HepG2 (cell line): ENCODE results near the gene NOX3. TPM values are rescaled to one million over a fixed set of nuclear protein-coding genes. Genes with fewer than 3 reads are reported as not detected.
A peak's percentile ranks its signal among the peaks of the same experiment; 100 is the strongest.

ENCODE experiments used
- ATF4 ChIP-seq, 2 experiments: fragments of 450-650 bp in 1 of 2; sonication (generic) in 1 of 2; formaldehyde crosslinking; IDR thresholded peaks; 2 replicates each; pipeline versions ENCODE4 v1.5.0 to v1.8.0; 2020 to 2022; ENCODE audit warnings: mild to moderate bottlenecking in 1 of 2, missing genetic modification reagents in 1 of 2
- KAT8 ChIP-seq: IDR thresholded peaks from 2 replicates; pipeline ENCODE4 v1.6.1; 2016; ENCODE audit warnings: missing genetic modification reagents, missing compliant biosample characterization
- KLF16 ChIP-seq, 2 experiments: sonication (generic) in 1 of 2; formaldehyde crosslinking in 1 of 2; IDR thresholded peaks; 2 replicates each; pipeline versions ENCODE4 v1.6.1 to v1.8.0; 2016 to 2023; ENCODE audit warnings: missing genetic modification reagents in 2 of 2, missing compliant biosample characterization in 1 of 2
- MBD4 ChIP-seq: IDR thresholded peaks from 2 replicates; pipeline ENCODE4 v1.6.1; 2012; ENCODE audit warnings: low read length, inconsistent platforms, borderline replicate concordance
- MYPOP ChIP-seq: sonication (generic); formaldehyde crosslinking; IDR thresholded peaks from 2 replicates; pipeline ENCODE4 v1.8.1; 2023; ENCODE audit warnings: mild to moderate bottlenecking, moderate library complexity, missing genetic modification reagents
- NR2F2 ChIP-seq: IDR thresholded peaks from 2 replicates; pipeline ENCODE4 v1.6.1; 2012; ENCODE audit warnings: low read depth, inconsistent platforms, borderline replicate concordance
- POGZ ChIP-seq: sonication (generic); formaldehyde crosslinking; IDR thresholded peaks from 2 replicates; pipeline ENCODE4 v1.4.0; 2020; ENCODE audit warnings: mild to moderate bottlenecking, missing genetic modification reagents
- REXO4 ChIP-seq: sonication (generic); formaldehyde crosslinking; IDR thresholded peaks from 2 replicates; pipeline ENCODE4 v1.8.0; 2022; ENCODE audit warnings: missing genetic modification reagents, mild to moderate bottlenecking, borderline replicate concordance
- SYNCRIP ChIP-seq: fragments of 200-400 bp; formaldehyde crosslinking; IDR thresholded peaks from 2 replicates; pipeline ENCODE4 v1.6.1; 2018; ENCODE audit warnings: mild to moderate bottlenecking, low read depth, low read length; ENCODE audit not compliant: insufficient read depth
- THAP11 ChIP-seq: IDR thresholded peaks from 2 replicates; pipeline ENCODE4 v1.6.1; 2016; ENCODE audit warnings: missing biosample characterization, missing genetic modification reagents
- ZBTB21 ChIP-seq: sonication (generic); formaldehyde crosslinking; IDR thresholded peaks from 2 replicates; pipeline ENCODE4 v1.4.0; 2020; ENCODE audit warnings: missing genetic modification reagents
- ZGPAT ChIP-seq: IDR thresholded peaks from 2 replicates; pipeline ENCODE4 v1.6.1; 2016; ENCODE audit warnings: mild to moderate bottlenecking
- ZNF503 ChIP-seq: sonication (generic); formaldehyde crosslinking; IDR thresholded peaks from 2 replicates; pipeline ENCODE4 v1.4.0; 2020; ENCODE audit warnings: missing genetic modification reagents
- polyA plus RNA-seq, 8 experiments: library from polyadenylated mRNA; depleted of rRNA in 3 of 8; stranded (reverse) in 7 of 8; unstranded in 1 of 8; fragments of >200 nt; fragmentation: Illumina TruSeq in 4 of 8; extraction: Trizol in 4 of 8; gene quantifications; 2 replicates each; pipeline versions ENCODE4 v1.2.1 to v1.2.3, GENCODE V29; 2011 to 2016; ENCODE audit warnings: low read depth in 4 of 8, missing spikeins in 1 of 8, mixed read lengths in 1 of 8; ENCODE audit not compliant: insufficient read depth in 1 of 8
- total RNA-seq, 5 experiments: library from RNA; depleted of rRNA; stranded (reverse); fragments of >200 nt; fragmentation: Illumina TruSeq; extraction: Trizol; gene quantifications; 2 replicates each; pipeline ENCODE4 v1.2.3, GENCODE V29; 2016; ENCODE audit warnings: low read depth in 1 of 5

Gene NOX3
- total and polyA plus RNA-seq, 2 of the 13 experiments (the other 11 are each of a cell fraction or from before 2014, with no cell fraction given), result 0.09 to 0.18 TPM

GRCh38 chr6:155491421-155491820, 35.8 kb upstream of the NOX3 start (continued):
- TF ChIP-seq NR2F2 (peak; percentile 92), ZNF503 (CRISPR knock-in tag) (peak; percentile 79; the same call in 1 of the 2 replicates), KAT8 (CRISPR knock-in tag) (peak; percentile 55; the same call in 1 of the 2 replicates), ZGPAT (CRISPR knock-in tag) (peak; percentile 91), THAP11 (peak; percentile 54), REXO4 (CRISPR knock-in tag) (no peak), POGZ (CRISPR knock-in tag) (peak; percentile 53; the same call in 1 of the 2 replicates), ATF4 (CRISPR knock-in tag; IDR thresholded peaks at IDR 0.05) (peak in 1 of 2 experiments; percentile 90; a peak in 2 of 4 replicates), MBD4 (peak; percentile 85; the same call in 1 of the 2 replicates), ZBTB21 (CRISPR knock-in tag) (0 out of 2 replicates have a peak, but pooled peaks have one; percentile 44), SYNCRIP (no peak), KLF16 (CRISPR knock-in tag; IDR thresholded peaks at IDR 0.05) (peak in 1 of 2 experiments; percentile 80; a peak in 2 of 4 replicates), MYPOP (CRISPR knock-in tag) (peak; percentile 27; the same call in 1 of the 2 replicates)
- TF ChIP-seq, all 625 proteins: peak for 85
